Measurements from ENCODE around the gene PDE9A. TPM values are rescaled to one million over a fixed set of nuclear protein-coding genes. Genes with fewer than 3 reads are reported as not detected.

The PDE9A gene
- total RNA-seq, 1 experiment from 2014 or later, result 44.8 TPM

- no peak overlapping the region for H3K4me3 Mint-ChIP-seq
- TF ChIP-seq ZNF232 (CRISPR knock-in tag; IDR thresholded peaks at IDR 0.05), result no peak
- TF ChIP-seq ZNF396 (CRISPR knock-in tag; IDR thresholded peaks at IDR 0.05; ENCODE audit: borderline replicate concordance), result no peak
- no peak for TF ChIP-seq IRF2 (CRISPR knock-in tag; IDR thresholded peaks at IDR 0.05; ENCODE audit: borderline replicate concordance, low read depth)
- TF ChIP-seq ATF1 (CRISPR knock-in tag; IDR thresholded peaks at IDR 0.05), result no peak
- no peak for TF ChIP-seq TEAD4 (CRISPR knock-in tag; IDR thresholded peaks at IDR 0.05)
- no peak for TF ChIP-seq KAT7 (CRISPR knock-in tag; IDR thresholded peaks at IDR 0.05; ENCODE audit: borderline replicate concordance)
- TF ChIP-seq, protein P1, sequence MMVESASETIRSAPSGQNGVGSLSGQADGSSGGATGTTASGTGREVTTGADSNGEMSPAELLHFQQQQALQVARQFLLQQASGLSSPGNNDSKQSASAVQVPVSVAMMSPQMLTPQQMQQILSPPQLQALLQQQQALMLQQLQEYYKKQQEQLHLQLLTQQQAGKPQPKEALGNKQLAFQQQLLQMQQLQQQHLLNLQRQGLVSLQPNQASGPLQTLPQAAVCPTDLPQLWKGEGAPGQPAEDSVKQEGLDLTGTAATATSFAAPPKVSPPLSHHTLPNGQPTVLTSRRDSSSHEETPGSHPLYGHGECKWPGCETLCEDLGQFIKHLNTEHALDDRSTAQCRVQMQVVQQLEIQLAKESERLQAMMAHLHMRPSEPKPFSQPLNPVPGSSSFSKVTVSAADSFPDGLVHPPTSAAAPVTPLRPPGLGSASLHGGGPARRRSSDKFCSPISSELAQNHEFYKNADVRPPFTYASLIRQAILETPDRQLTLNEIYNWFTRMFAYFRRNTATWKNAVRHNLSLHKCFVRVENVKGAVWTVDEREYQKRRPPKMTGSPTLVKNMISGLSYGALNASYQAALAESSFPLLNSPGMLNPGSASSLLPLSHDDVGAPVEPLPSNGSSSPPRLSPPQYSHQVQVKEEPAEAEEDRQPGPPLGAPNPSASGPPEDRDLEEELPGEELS (CRISPR knock-in tag; IDR thresholded peaks at IDR 0.05), result no peak
- TF ChIP-seq SOX15 (CRISPR knock-in tag; IDR thresholded peaks at IDR 0.05), result no peak
- no peak for TF ChIP-seq PREB (CRISPR knock-in tag; IDR thresholded peaks at IDR 0.05; ENCODE audit: borderline replicate concordance)
- no peak for TF ChIP-seq GTF2I (CRISPR knock-in tag; conservative IDR thresholded peaks at IDR 0.05)
- TF ChIP-seq, protein P2, sequence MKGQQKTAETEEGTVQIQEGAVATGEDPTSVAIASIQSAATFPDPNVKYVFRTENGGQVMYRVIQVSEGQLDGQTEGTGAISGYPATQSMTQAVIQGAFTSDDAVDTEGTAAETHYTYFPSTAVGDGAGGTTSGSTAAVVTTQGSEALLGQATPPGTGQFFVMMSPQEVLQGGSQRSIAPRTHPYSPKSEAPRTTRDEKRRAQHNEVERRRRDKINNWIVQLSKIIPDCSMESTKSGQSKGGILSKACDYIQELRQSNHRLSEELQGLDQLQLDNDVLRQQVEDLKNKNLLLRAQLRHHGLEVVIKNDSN (CRISPR knock-in tag; IDR thresholded peaks at IDR 0.05), result no peak
- TF ChIP-seq NR2C2 (CRISPR knock-in tag; IDR thresholded peaks at IDR 0.05), result no peak
- no peak for TF ChIP-seq ATF2 (CRISPR knock-in tag; IDR thresholded peaks at IDR 0.05; ENCODE audit: borderline replicate concordance, low read depth)
- TF ChIP-seq, protein P3, sequence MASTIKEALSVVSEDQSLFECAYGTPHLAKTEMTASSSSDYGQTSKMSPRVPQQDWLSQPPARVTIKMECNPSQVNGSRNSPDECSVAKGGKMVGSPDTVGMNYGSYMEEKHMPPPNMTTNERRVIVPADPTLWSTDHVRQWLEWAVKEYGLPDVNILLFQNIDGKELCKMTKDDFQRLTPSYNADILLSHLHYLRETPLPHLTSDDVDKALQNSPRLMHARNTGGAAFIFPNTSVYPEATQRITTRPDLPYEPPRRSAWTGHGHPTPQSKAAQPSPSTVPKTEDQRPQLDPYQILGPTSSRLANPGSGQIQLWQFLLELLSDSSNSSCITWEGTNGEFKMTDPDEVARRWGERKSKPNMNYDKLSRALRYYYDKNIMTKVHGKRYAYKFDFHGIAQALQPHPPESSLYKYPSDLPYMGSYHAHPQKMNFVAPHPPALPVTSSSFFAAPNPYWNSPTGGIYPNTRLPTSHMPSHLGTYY (CRISPR knock-in tag; IDR thresholded peaks at IDR 0.05), result no peak
- 0 out of 2 replicates have a peak, but pooled peaks cover 3% of the 10 kb centered on the region for H3K9me3 Mint-ChIP-seq
- CTCF ChIA-PET, result no interaction called here
- ATAC-seq, result no peak
- H3K27me3 Mint-ChIP-seq (ENCODE audit: low read depth), result no peaks in the 10 kb centered on the region
- POLR2A ChIA-PET, result no interaction called here
- no peak for DNase-seq (ENCODE audit: low spot score)
- H3K36me3 Mint-ChIP-seq, result peaks cover 67% of the 10 kb centered on the region
- H3K27ac Mint-ChIP-seq, result 0 out of 2 replicates have a peak overlapping the region, but pooled peaks have one; percentile 20
- H3K4me1 Mint-ChIP-seq, result no peaks in the 10 kb centered on the region
Measured at GRCh38 chr21:42769820-42770716, 116.6 kb downstream of the PDE9A start.

GRCh38 chr21:42770717-42771502 is 117.5 kb downstream of the PDE9A start:
- no peak overlapping the region for H3K4me3 Mint-ChIP-seq
- POLR2A ChIA-PET, result no interaction called here
- H3K36me3 Mint-ChIP-seq, result peaks cover 65% of the 10 kb centered on the region
- no peaks in the 10 kb centered on the region for H3K4me1 Mint-ChIP-seq
- DNase-seq (ENCODE audit: low spot score), result no peak
- 0 out of 2 replicates have a peak overlapping the region, but pooled peaks have one; percentile 20 for H3K27ac Mint-ChIP-seq
- H3K9me3 Mint-ChIP-seq, result 0 out of 2 replicates have a peak, but pooled peaks cover 3% of the 10 kb centered on the region
- no peak for ATAC-seq
- H3K27me3 Mint-ChIP-seq (ENCODE audit: low read depth), result no peaks in the 10 kb centered on the region
- CTCF ChIA-PET, result no interaction called here
- TF ChIP-seq ZNF423 (CRISPR knock-in tag; IDR thresholded peaks at IDR 0.05) (no peak), STAT6 (CRISPR knock-in tag; conservative IDR thresholded peaks at IDR 0.05; ENCODE audit: low read depth) (no peak), MYBL2 (CRISPR knock-in tag; IDR thresholded peaks at IDR 0.05) (no peak), JUN (CRISPR knock-in tag; IDR thresholded peaks at IDR 0.05) (no peak), PREB (CRISPR knock-in tag; IDR thresholded peaks at IDR 0.05; ENCODE audit: borderline replicate concordance) (no peak), CBFB (CRISPR knock-in tag; IDR thresholded peaks at IDR 0.05; ENCODE audit: low read depth) (no peak), E2F4 (CRISPR knock-in tag; IDR thresholded peaks at IDR 0.05; ENCODE audit: borderline replicate concordance, low read depth) (no peak)

All from WTC11 (cell line).